ENCODE data around the gene TPK1.

Gene TPK1

GRCh38 chr7:144415858-144416257 is 420.0 kb downstream of the TPK1 start:
- no peak overlapping the region for H3K4me3 ChIP-seq (replicated peaks; ENCODE audit: low read depth, low read length)
- no peak for DNase-seq (ENCODE audit: extremely low read depth, low read depth)
- TF ChIP-seq, protein P1, sequence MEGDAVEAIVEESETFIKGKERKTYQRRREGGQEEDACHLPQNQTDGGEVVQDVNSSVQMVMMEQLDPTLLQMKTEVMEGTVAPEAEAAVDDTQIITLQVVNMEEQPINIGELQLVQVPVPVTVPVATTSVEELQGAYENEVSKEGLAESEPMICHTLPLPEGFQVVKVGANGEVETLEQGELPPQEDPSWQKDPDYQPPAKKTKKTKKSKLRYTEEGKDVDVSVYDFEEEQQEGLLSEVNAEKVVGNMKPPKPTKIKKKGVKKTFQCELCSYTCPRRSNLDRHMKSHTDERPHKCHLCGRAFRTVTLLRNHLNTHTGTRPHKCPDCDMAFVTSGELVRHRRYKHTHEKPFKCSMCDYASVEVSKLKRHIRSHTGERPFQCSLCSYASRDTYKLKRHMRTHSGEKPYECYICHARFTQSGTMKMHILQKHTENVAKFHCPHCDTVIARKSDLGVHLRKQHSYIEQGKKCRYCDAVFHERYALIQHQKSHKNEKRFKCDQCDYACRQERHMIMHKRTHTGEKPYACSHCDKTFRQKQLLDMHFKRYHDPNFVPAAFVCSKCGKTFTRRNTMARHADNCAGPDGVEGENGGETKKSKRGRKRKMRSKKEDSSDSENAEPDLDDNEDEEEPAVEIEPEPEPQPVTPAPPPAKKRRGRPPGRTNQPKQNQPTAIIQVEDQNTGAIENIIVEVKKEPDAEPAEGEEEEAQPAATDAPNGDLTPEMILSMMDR (IDR thresholded peaks at IDR 0.05; ENCODE audit: low read depth, low read length, missing control alignments) = no peak

- DNase-seq (ENCODE audit: extremely low read depth, low read depth) = no peak
- H3K4me3 ChIP-seq (replicated peaks; ENCODE audit: low read depth, low read length) = no peak overlapping the region
- TF ChIP-seq, protein P1 (IDR thresholded peaks at IDR 0.05; ENCODE audit: low read depth, low read length, missing control alignments) = no peak
Measured at GRCh38 chr7:144414815-144415214, 421.0 kb downstream of the TPK1 start.

GRCh38 chr7:144410441-144410840 is 425.4 kb downstream of the TPK1 start:
- no peak for DNase-seq (ENCODE audit: extremely low read depth, low read depth)

GRCh38 chr7:144408121-144408520 is 427.7 kb downstream of the TPK1 start:
- TF ChIP-seq, protein P1 (IDR thresholded peaks at IDR 0.05; ENCODE audit: low read depth, low read length, missing control alignments) = no peak

More at GRCh38 chr7:144410441-144410840, 425.4 kb downstream of the TPK1 start:
- TF ChIP-seq, protein P1 (IDR thresholded peaks at IDR 0.05; ENCODE audit: low read depth, low read length, missing control alignments) = no peak
- H3K4me3 ChIP-seq (replicated peaks; ENCODE audit: low read depth, low read length) = no peak overlapping the region

GRCh38 chr7:144407266-144407931 is 428.5 kb downstream of the TPK1 start:
- DNase-seq (ENCODE audit: extremely low read depth, low read depth) = no peak
- TF ChIP-seq, protein P1 (IDR thresholded peaks at IDR 0.05; ENCODE audit: low read depth, low read length, missing control alignments) = no peak
- no peak overlapping the region for H3K4me3 ChIP-seq (replicated peaks; ENCODE audit: low read depth, low read length)

More at GRCh38 chr7:144408121-144408520, 427.7 kb downstream of the TPK1 start:
- no peak overlapping the region for H3K4me3 ChIP-seq (replicated peaks; ENCODE audit: low read depth, low read length)
- DNase-seq (ENCODE audit: extremely low read depth, low read depth) = no peak

- TF ChIP-seq, protein P1 (IDR thresholded peaks at IDR 0.05; ENCODE audit: low read depth, low read length, missing control alignments) = no peak
- no peak for DNase-seq (ENCODE audit: extremely low read depth, low read depth)
- no peak overlapping the region for H3K4me3 ChIP-seq (replicated peaks; ENCODE audit: low read depth, low read length)
Measured at GRCh38 chr7:144404946-144405345, 430.9 kb downstream of the TPK1 start.

GRCh38 chr7:144403649-144404061 is 432.2 kb downstream of the TPK1 start, which contains the start of gene NOBOX:
TSS of gene NOBOX (minus strand) at chr7:144403693.
- no peak for DNase-seq (ENCODE audit: extremely low read depth, low read depth)
- TF ChIP-seq, protein P1 (IDR thresholded peaks at IDR 0.05; ENCODE audit: low read depth, low read length, missing control alignments) = no peak
- H3K4me3 ChIP-seq (replicated peaks; ENCODE audit: low read depth, low read length) = no peak within 1 kb of the TSS

Measured in HFF-Myc (cell line).